Hepatocyte (in vitro differentiated cells): ENCODE results near the gene DYDC2.

Experiments used
- EZH2 ChIP-seq: fragments of 200-600 bp; sonication (generic); IDR thresholded peaks from 2 replicates; pipeline ENCODE4 v1.6.1; 2016; ENCODE audit warnings: antibody characterized with exemption, mild to moderate bottlenecking, borderline replicate concordance
- EZH2phosphoT487 ChIP-seq: fragments of 200-600 bp; sonication (generic); IDR thresholded peaks from one replicate; pipeline ENCODE4 v1.6.1; 2018; ENCODE audit warnings: antibody characterized with exemption, mild to moderate bottlenecking, low read depth, moderate library complexity; ENCODE audit not compliant: unreplicated experiment, severe bottlenecking
- TF ChIP-seq, protein P1 (sequence below): fragments of 200-600 bp; sonication (generic); IDR thresholded peaks from 2 replicates; pipeline ENCODE4 v1.5.1; 2016; ENCODE audit warnings: antibody characterized with exemption, mild to moderate bottlenecking; ENCODE audit not compliant: poor library complexity

- TF ChIP-seq, protein P1, sequence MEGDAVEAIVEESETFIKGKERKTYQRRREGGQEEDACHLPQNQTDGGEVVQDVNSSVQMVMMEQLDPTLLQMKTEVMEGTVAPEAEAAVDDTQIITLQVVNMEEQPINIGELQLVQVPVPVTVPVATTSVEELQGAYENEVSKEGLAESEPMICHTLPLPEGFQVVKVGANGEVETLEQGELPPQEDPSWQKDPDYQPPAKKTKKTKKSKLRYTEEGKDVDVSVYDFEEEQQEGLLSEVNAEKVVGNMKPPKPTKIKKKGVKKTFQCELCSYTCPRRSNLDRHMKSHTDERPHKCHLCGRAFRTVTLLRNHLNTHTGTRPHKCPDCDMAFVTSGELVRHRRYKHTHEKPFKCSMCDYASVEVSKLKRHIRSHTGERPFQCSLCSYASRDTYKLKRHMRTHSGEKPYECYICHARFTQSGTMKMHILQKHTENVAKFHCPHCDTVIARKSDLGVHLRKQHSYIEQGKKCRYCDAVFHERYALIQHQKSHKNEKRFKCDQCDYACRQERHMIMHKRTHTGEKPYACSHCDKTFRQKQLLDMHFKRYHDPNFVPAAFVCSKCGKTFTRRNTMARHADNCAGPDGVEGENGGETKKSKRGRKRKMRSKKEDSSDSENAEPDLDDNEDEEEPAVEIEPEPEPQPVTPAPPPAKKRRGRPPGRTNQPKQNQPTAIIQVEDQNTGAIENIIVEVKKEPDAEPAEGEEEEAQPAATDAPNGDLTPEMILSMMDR, result no peak
- TF ChIP-seq EZH2, result no peak
- TF ChIP-seq EZH2phosphoT487, result no peak
These were observed 36.2 kb upstream of the DYDC2 start for GRCh38 chr10:80320377-80320776.
